Ishikawa (cell line): ENCODE results near the gene EAF1.

Experiments
- CEBPB ChIP-seq: IDR thresholded peaks from 2 replicates; pipeline ENCODE4 v1.6.1; 2012
- CREB1 ChIP-seq: IDR thresholded peaks from 2 replicates; pipeline ENCODE4 v1.6.1; 2012; ENCODE audit warnings: low read depth
- EGR1 ChIP-seq: IDR thresholded peaks from 2 replicates; pipeline ENCODE4 v1.6.1; 2012
- EP300 ChIP-seq: IDR thresholded peaks from 2 replicates; pipeline ENCODE4 v1.6.1; 2012; ENCODE audit warnings: borderline replicate concordance
- FOXM1 ChIP-seq: IDR thresholded peaks from 2 replicates; pipeline ENCODE4 v1.6.1; 2012; ENCODE audit warnings: low read depth, borderline replicate concordance
- NFIC ChIP-seq: IDR thresholded peaks from 2 replicates; pipeline ENCODE4 v1.6.1; 2012
- RAD21 ChIP-seq: IDR thresholded peaks from 2 replicates; pipeline ENCODE4 v1.6.1; 2012; ENCODE audit warnings: low read depth
- TAF1 ChIP-seq: IDR thresholded peaks from 2 replicates; pipeline ENCODE4 v1.6.1; 2012; ENCODE audit warnings: low read depth, mild to moderate bottlenecking
- TCF12 ChIP-seq: IDR thresholded peaks from 2 replicates; pipeline ENCODE4 v1.6.1; 2012; ENCODE audit warnings: low read depth
- TEAD4 ChIP-seq: IDR thresholded peaks from 2 replicates; pipeline ENCODE4 v1.6.1; 2012
- YY1 ChIP-seq: IDR thresholded peaks from 2 replicates; pipeline ENCODE4 v1.6.1; 2012; ENCODE audit warnings: low read depth
- ZBTB7A ChIP-seq: IDR thresholded peaks from 2 replicates; pipeline ENCODE4 v1.6.1; 2012; ENCODE audit warnings: low read depth
- TF ChIP-seq, protein P1 (sequence below): IDR thresholded peaks from 2 replicates; pipeline ENCODE4 v1.6.1; 2012
- TF ChIP-seq, protein P2 (sequence below): IDR thresholded peaks from 2 replicates; pipeline ENCODE4 v1.6.1; 2012; ENCODE audit warnings: low read depth, mild to moderate bottlenecking
- TF ChIP-seq, protein P3 (sequence below): IDR thresholded peaks from 2 replicates; pipeline ENCODE4 v1.6.1; 2012

EAF1 gene

DNA sequence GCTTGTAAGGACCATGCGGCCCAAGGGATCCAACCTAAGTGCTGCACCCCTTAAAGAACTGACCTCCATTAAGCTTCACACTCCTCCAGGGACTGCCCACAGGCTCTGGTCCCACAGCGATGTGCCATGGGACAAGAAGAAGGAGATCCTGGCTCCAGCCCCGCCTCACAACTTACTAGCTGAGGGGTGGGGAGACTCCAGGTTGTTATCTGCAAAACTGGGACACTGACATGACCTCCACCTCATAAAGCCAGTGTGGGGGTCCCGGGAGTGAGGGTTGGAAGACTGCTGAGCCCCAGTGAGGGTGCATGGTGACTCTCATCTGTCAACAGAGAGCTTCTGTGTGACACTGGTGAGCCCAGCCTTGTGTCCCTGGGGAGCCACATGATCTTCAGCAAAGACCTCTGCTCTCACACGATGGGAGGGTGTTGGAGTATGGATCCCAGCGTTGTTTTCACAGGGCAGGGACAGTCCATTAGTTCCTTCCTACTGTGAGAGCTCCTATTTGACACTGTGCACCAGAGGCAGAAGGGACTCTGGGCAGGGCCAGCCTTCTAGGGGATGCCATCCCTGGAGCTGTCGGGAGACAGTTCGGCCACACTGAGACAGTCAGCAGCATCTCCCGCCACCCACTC is 26.7 kb downstream of the EAF1 start:
- TF ChIP-seq CREB1 (no peak), FOXM1 (no peak), CEBPB (no peak), TAF1 (no peak), YY1 (no peak), TEAD4 (no peak), EP300 (no peak), RAD21 (no peak)
- TF ChIP-seq, protein P1, sequence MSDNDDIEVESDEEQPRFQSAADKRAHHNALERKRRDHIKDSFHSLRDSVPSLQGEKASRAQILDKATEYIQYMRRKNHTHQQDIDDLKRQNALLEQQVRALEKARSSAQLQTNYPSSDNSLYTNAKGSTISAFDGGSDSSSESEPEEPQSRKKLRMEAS = no peak
- TF ChIP-seq, protein P2, sequence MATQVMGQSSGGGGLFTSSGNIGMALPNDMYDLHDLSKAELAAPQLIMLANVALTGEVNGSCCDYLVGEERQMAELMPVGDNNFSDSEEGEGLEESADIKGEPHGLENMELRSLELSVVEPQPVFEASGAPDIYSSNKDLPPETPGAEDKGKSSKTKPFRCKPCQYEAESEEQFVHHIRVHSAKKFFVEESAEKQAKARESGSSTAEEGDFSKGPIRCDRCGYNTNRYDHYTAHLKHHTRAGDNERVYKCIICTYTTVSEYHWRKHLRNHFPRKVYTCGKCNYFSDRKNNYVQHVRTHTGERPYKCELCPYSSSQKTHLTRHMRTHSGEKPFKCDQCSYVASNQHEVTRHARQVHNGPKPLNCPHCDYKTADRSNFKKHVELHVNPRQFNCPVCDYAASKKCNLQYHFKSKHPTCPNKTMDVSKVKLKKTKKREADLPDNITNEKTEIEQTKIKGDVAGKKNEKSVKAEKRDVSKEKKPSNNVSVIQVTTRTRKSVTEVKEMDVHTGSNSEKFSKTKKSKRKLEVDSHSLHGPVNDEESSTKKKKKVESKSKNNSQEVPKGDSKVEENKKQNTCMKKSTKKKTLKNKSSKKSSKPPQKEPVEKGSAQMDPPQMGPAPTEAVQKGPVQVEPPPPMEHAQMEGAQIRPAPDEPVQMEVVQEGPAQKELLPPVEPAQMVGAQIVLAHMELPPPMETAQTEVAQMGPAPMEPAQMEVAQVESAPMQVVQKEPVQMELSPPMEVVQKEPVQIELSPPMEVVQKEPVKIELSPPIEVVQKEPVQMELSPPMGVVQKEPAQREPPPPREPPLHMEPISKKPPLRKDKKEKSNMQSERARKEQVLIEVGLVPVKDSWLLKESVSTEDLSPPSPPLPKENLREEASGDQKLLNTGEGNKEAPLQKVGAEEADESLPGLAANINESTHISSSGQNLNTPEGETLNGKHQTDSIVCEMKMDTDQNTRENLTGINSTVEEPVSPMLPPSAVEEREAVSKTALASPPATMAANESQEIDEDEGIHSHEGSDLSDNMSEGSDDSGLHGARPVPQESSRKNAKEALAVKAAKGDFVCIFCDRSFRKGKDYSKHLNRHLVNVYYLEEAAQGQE = no peak

DNA sequence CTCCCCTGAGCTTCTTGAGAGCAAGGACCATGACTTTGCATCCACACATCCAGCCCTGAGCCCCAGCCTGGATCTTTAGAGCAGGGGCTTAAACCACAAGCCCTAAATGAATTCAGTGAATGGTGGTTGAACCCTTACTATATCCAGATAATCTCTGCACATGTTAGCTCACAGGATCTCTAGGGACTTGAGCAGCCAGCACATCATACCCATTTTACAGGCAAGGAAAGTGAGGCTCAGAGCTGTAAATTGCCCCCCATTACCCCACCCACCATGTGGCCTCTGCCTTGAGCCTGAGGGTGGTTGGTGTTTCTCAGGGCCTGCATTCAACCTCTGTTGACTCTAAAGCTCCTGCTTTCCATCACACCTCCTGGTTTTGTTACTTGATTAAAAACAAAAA is 27.6 kb downstream of the EAF1 start:
- TF ChIP-seq RAD21 (no peak), ZBTB7A (no peak), CREB1 (no peak), TCF12 (no peak), NFIC (no peak), TEAD4 (no peak), YY1 (no peak), CEBPB (no peak), EP300 (no peak), TAF1 (no peak), EGR1 (no peak), FOXM1 (no peak)
- TF ChIP-seq, protein P3, sequence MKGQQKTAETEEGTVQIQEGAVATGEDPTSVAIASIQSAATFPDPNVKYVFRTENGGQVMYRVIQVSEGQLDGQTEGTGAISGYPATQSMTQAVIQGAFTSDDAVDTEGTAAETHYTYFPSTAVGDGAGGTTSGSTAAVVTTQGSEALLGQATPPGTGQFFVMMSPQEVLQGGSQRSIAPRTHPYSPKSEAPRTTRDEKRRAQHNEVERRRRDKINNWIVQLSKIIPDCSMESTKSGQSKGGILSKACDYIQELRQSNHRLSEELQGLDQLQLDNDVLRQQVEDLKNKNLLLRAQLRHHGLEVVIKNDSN = no peak
- TF ChIP-seq, protein P1 = no peak
- TF ChIP-seq, protein P2 = no peak

DNA sequence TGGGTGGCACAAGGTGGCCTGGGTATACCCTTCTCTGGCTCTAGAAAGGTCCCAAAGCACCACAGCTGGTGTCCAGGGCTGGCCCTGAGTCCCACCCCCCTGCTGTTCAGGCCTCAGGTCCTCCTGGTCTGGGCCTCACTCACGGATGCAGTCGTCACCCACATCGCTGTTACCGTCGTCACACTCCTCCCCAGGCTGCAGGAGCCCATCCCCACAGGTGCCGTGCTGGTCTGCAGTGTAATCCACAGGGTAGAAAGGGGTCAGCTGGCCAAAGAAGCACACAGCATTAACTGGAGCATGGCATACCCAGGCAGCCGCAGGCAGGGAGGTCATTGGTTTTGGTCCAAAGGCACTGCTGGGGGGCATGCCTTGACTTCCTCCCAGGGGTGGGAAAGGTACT is 28.4 kb downstream of the EAF1 start:
- TF ChIP-seq CEBPB (no peak), ZBTB7A (no peak), YY1 (no peak), TEAD4 (no peak), NFIC (no peak), RAD21 (no peak), EGR1 (no peak), CREB1 (no peak), TAF1 (no peak), FOXM1 (no peak), TCF12 (no peak), EP300 (no peak)
- TF ChIP-seq, protein P3 = no peak
- TF ChIP-seq, protein P1 = no peak
- TF ChIP-seq, protein P2 = no peak

DNA sequence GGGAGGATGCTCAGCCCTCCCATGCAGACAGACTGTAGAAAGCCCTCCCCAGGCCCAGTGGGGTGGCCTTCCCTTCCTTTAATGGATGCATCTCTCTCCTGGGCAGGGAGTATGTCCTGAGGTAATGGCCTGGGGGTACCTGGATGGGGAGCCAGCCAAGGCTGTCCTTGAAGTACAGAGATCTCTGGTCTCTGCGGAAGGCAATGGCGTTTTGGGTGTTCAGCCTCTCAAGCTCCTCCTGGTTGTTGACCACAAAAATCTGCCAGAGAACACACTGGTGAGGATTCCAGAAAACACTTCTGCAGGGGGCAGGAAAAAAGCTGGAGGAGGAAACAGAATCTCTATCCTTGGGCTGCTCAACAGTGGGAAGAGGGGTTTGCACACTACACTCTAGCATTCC is 28.9 kb downstream of the EAF1 start:
- TF ChIP-seq YY1 (no peak), NFIC (no peak), FOXM1 (no peak), TEAD4 (no peak), TAF1 (no peak), EP300 (no peak), CREB1 (no peak), ZBTB7A (no peak), RAD21 (no peak), EGR1 (no peak), TCF12 (no peak)
- TF ChIP-seq, protein P1 = no peak
- TF ChIP-seq, protein P2 = no peak
- TF ChIP-seq, protein P3 = no peak
